Endodermal cell (in vitro differentiated cells): ENCODE results near the gene FFAR1. TPM values are rescaled to one million over a fixed set of nuclear protein-coding genes. Genes with fewer than 3 reads are reported as not detected.

Experiments
- DNase-seq: peaks from one replicate; pipeline ENCODE4 v3.0.0-alpha.2; 2017
- H3K27ac ChIP-seq: 2 replicates; pipeline ENCODE4 v1.5.1; 2013; ENCODE audit warnings: mild to moderate bottlenecking, low read depth, low read length, moderate library complexity
- H3K27me3 ChIP-seq: 2 replicates; pipeline ENCODE4 v1.6.1; 2013; ENCODE audit warnings: mild to moderate bottlenecking, low read length, moderate library complexity; ENCODE audit not compliant: insufficient read depth, control insufficient read depth, poor library complexity, severe bottlenecking
- H3K36me3 ChIP-seq: 2 replicates; pipeline ENCODE4 v1.7.0; 2013; ENCODE audit warnings: mild to moderate bottlenecking, low read length, moderate library complexity; ENCODE audit not compliant: control insufficient read depth, insufficient read depth
- H3K4me1 ChIP-seq: one replicate; pipeline ENCODE4 v1.7.0; 2013; ENCODE audit warnings: low read length; ENCODE audit not compliant: control insufficient read depth, insufficient read depth
- H3K4me3 ChIP-seq: 2 replicates; pipeline ENCODE4 v1.5.1; 2013; ENCODE audit warnings: mild to moderate bottlenecking, low read length, moderate library complexity
- H3K9ac ChIP-seq: 2 replicates; pipeline ENCODE4 v1.6.1; 2013; ENCODE audit warnings: mild to moderate bottlenecking, low read length, moderate library complexity; ENCODE audit not compliant: poor library complexity, severe bottlenecking; ENCODE audit errors: extremely low read depth
- H3K9me3 ChIP-seq: 2 replicates; pipeline ENCODE4 v1.6.1; 2013; ENCODE audit warnings: mild to moderate bottlenecking, low read length, moderate library complexity; ENCODE audit not compliant: control insufficient read depth
- H3K27ac Mint-ChIP-seq: 2 replicates; pipeline ENCODE4 v1.8.0; 2020; ENCODE audit warnings: mixed read lengths
- H3K27me3 Mint-ChIP-seq: 2 replicates; pipeline ENCODE4 v1.8.0; 2021; ENCODE audit warnings: mild to moderate bottlenecking, mixed read lengths; ENCODE audit not compliant: insufficient read depth
- H3K36me3 Mint-ChIP-seq: 2 replicates; pipeline ENCODE4 v1.8.0; 2020; ENCODE audit warnings: low read depth, mixed read lengths
- H3K4me1 Mint-ChIP-seq: 2 replicates; pipeline ENCODE4 v1.8.0; 2020; ENCODE audit warnings: mixed read lengths
- H3K4me3 Mint-ChIP-seq: 2 replicates; pipeline ENCODE4 v1.8.0; 2020; ENCODE audit warnings: mild to moderate bottlenecking, moderate library complexity, mixed read lengths
- H3K9me3 Mint-ChIP-seq: 2 replicates; pipeline ENCODE4 v1.8.0; 2020; ENCODE audit warnings: mild to moderate bottlenecking, mixed read lengths
- CTCF ChIP-seq: fragments of 200-600 bp; sonication (generic); conservative IDR thresholded peaks from 2 replicates; pipeline ENCODE4 v1.5.0; 2021; ENCODE audit warnings: antibody characterized with exemption, mild to moderate bottlenecking
- WGBS, 2 experiments: methylation state at CpG; one replicate each; pipeline versions ENCODE4 v1.1.5 to v1.1.7; 2013; ENCODE audit warnings: missing lambda C conversion rate in 2 of 2, mixed read lengths in 1 of 2; ENCODE audit not compliant: insufficient coverage in 1 of 2, insufficient read length in 1 of 2; 5-methylcytosine and 5-hydroxymethylcytosine counted together
- total RNA-seq, 2 donors: library from RNA; stranded (reverse); fragmentation: NEBNext Ultra II Directional in 1 of 2; extraction: Animal tissue kit (Norgen Biotek cat#: 25700) in 1 of 2; gene quantifications; 2 replicates in 1 of 2; 3 replicates in 1 of 2; pipeline ENCODE4 v1.2.1, GENCODE V29; 2021

Gene FFAR1
- total RNA-seq, 2 donors from 2014 or later = not detected

- no peaks in the 10 kb centered on the region for H3K36me3 Mint-ChIP-seq
Measured at GRCh38 chr19:35305181-35305580, 42.5 kb upstream of the FFAR1 start.

DNA sequence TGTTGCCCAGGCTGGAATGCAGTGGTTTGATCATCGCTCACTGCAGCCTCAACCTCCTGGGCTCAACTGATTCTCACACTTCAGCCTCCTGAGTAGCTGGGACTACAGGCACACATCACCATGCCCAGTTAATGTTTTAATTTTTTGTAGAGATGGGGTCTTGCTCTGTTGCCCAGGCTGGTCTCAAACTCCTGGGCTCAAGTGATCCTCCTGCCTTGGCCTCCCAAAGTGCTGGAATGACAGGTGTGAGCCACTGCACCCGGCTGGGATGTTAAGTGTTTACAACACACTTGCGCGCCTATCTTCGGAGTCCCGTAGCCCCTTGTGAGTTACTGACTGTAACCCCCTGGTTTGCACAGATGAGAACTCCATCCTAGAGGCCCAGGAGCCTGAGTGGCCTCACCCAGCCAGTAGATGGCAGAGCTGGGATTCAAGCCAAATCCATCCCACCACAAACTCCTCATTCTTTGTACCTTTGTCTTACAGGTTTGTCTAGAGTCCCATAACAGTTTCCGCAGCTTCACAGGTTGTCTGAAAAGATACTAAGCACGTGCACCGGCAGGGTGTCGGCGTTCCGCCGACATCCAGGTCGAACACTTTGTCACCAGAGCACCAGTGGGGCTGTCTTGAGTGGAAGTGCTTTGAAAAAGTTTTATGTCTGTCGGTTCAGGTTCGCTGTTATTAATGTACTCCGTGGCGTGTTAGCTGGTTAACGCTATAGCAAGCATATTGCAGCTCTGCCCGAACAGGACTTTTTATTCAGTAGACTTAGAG lies 41.0 kb upstream of the FFAR1 start:
- WGBS, 2 experiments = 87 to 89% methylated on average over 15 to 20 of the region's 20 CpGs
- Histone ChIP-seq H3K36me3 (no peaks in the 10 kb centered on the region), H3K27ac (no peak overlapping the region), H3K9ac (no peak overlapping the region), H3K27me3 (no peaks in the 10 kb centered on the region), H3K4me1 (no peaks in the 10 kb centered on the region), H3K9me3 (no peaks in the 10 kb centered on the region), H3K4me3 (no peak overlapping the region)
- Mint-ChIP-seq H3K9me3 (no peaks in the 10 kb centered on the region), H3K27me3 (peaks cover 1% of the 10 kb centered on the region), H3K4me3 (no peak overlapping the region), H3K4me1 (no peaks in the 10 kb centered on the region), H3K27ac (no peak overlapping the region), H3K36me3 (no peaks in the 10 kb centered on the region)
- DNase-seq = peak; percentile 83
- TF ChIP-seq CTCF = peak; percentile 81

More at GRCh38 chr19:35305181-35305580, 42.5 kb upstream of the FFAR1 start:
- DNase-seq = peak; percentile 34
- WGBS, 2 experiments = 92 to 96% methylated on average over 6 of the region's 6 CpGs
- Histone ChIP-seq H3K27ac (no peak overlapping the region), H3K9ac (no peak overlapping the region), H3K4me3 (no peak overlapping the region), H3K4me1 (no peaks in the 10 kb centered on the region), H3K36me3 (no peaks in the 10 kb centered on the region), H3K9me3 (no peaks in the 10 kb centered on the region), H3K27me3 (no peaks in the 10 kb centered on the region)
- Mint-ChIP-seq H3K27me3 (peaks cover 1% of the 10 kb centered on the region), H3K4me1 (no peaks in the 10 kb centered on the region), H3K9me3 (no peaks in the 10 kb centered on the region), H3K4me3 (no peak overlapping the region), H3K27ac (no peak overlapping the region)
- TF ChIP-seq CTCF = no peak

DNA sequence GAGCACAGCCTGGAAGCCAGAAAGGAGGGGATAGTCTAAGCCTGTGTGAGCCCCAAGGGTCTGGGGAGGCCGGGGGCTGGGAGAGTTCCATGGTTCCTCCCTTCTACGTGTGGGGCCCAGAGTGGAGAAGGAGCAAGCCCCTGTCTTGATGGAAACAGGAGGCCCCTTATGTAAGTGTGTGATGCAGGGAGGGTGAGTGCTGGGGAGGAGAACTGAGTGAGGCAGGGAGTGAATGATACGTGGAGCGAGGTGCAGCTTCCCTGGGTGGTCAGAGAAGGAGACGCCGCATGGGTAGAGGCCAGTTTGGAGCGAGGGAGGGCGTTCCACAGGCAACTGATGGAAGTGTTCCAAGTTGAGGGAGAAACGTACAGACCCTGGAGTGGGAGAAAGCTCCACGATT lies 39.8 kb upstream of the FFAR1 start:
- no peak for DNase-seq
- H3K9me3 Mint-ChIP-seq = no peaks in the 10 kb centered on the region
- H3K27me3 ChIP-seq = no peaks in the 10 kb centered on the region
- H3K36me3 Mint-ChIP-seq = no peaks in the 10 kb centered on the region
- WGBS, 2 experiments = 89 to 93% methylated on average over 7 to 10 of the region's 10 CpGs
- no peak for TF ChIP-seq CTCF
- no peak overlapping the region for H3K4me3 Mint-ChIP-seq
- H3K4me1 ChIP-seq = no peaks in the 10 kb centered on the region
- no peak overlapping the region for H3K27ac ChIP-seq
- H3K4me1 Mint-ChIP-seq = no peaks in the 10 kb centered on the region
- no peak overlapping the region for H3K9ac ChIP-seq
- H3K27ac Mint-ChIP-seq = no peak overlapping the region
- H3K4me3 ChIP-seq = no peak overlapping the region
- H3K27me3 Mint-ChIP-seq = peaks cover 1% of the 10 kb centered on the region
- H3K9me3 ChIP-seq = no peaks in the 10 kb centered on the region
- H3K36me3 ChIP-seq = no peaks in the 10 kb centered on the region
